H9 (cell line): Measurements from ENCODE around the gene CATSPERZ. TPM values are rescaled to one million over a fixed set of nuclear protein-coding genes. Genes with fewer than 3 reads are reported as not detected.

Source experiments
- DNase-seq: peaks from one replicate; pipeline ENCODE4 v3.0.0-alpha.2; 2017
- H2AFZ ChIP-seq: one replicate; pipeline ENCODE4 v1.6.1; 2013; ENCODE audit warnings: mild to moderate bottlenecking, low read length, control low read depth, moderate library complexity
- H2AK5ac ChIP-seq: 2 replicates; pipeline ENCODE4 v1.6.1; 2013; ENCODE audit warnings: low read length, control low read depth, mixed read lengths; ENCODE audit not compliant: insufficient read length
- H2BK120ac ChIP-seq: one replicate; pipeline ENCODE4 v1.6.1; 2013; ENCODE audit warnings: low read depth, mild to moderate bottlenecking, low read length, control low read depth, inconsistent platforms; ENCODE audit not compliant: poor library complexity, severe bottlenecking
- H2BK12ac ChIP-seq: 2 replicates; pipeline ENCODE4 v1.6.1; 2013; ENCODE audit warnings: low read length, control low read depth, mixed read lengths, low read depth; ENCODE audit not compliant: insufficient read length
- H2BK15ac ChIP-seq: 2 replicates; pipeline ENCODE4 v1.6.1; 2013; ENCODE audit warnings: low read depth, low read length, control low read depth
- H2BK20ac ChIP-seq: one replicate; pipeline ENCODE4 v1.6.1; 2013; ENCODE audit warnings: low read depth, mild to moderate bottlenecking, low read length, control low read depth, inconsistent platforms; ENCODE audit not compliant: poor library complexity, severe bottlenecking
- H2BK5ac ChIP-seq: 2 replicates; pipeline ENCODE4 v1.6.1; 2013; ENCODE audit warnings: low read length, control low read depth, mixed read lengths; ENCODE audit not compliant: insufficient read length
- H3K14ac ChIP-seq: 2 replicates; pipeline ENCODE4 v1.6.1; 2013; ENCODE audit warnings: low read length, control low read depth; ENCODE audit not compliant: insufficient read depth
- H3K18ac ChIP-seq: 2 replicates; pipeline ENCODE4 v1.6.1; 2013; ENCODE audit warnings: low read depth, mild to moderate bottlenecking, mixed read lengths, low read length, control low read depth; ENCODE audit not compliant: insufficient read length
- H3K23ac ChIP-seq: 2 replicates; pipeline ENCODE4 v1.6.1; 2013; ENCODE audit warnings: low read length, control low read depth, mixed read lengths, low read depth; ENCODE audit not compliant: insufficient read length
- H3K23me2 ChIP-seq: 2 replicates; pipeline ENCODE4 v1.6.1; 2013; ENCODE audit warnings: low read depth, mild to moderate bottlenecking, mixed read lengths, low read length, control low read depth; ENCODE audit not compliant: insufficient read length, poor library complexity, severe bottlenecking
- H3K27ac ChIP-seq: 2 replicates; pipeline ENCODE4 v1.5.1; 2013; ENCODE audit warnings: low read length, control low read depth, mixed read lengths, low read depth; ENCODE audit not compliant: insufficient read length
- H3K27me3 ChIP-seq: 2 replicates; pipeline ENCODE4 v1.6.1; 2013; ENCODE audit warnings: low read length, control low read depth, inconsistent platforms; ENCODE audit not compliant: insufficient read depth
- H3K4ac ChIP-seq: 2 replicates; pipeline ENCODE4 v1.6.1; 2013; ENCODE audit warnings: low read depth, mild to moderate bottlenecking, control low read depth, inconsistent platforms, low read length, moderate library complexity
- H3K4me1 ChIP-seq: 2 replicates; pipeline ENCODE4 v1.6.1; 2013; ENCODE audit warnings: low read length, control low read depth, inconsistent platforms; ENCODE audit not compliant: insufficient read depth
- H3K4me2 ChIP-seq: 2 replicates; pipeline ENCODE4 v1.6.1; 2013; ENCODE audit warnings: low read length, control low read depth, mixed read lengths; ENCODE audit not compliant: insufficient read length, insufficient read depth
- H3K56ac ChIP-seq: 2 replicates; pipeline ENCODE4 v1.6.1; 2013; ENCODE audit warnings: low read depth, mild to moderate bottlenecking, mixed read lengths, low read length, control low read depth; ENCODE audit not compliant: insufficient read length
- H3K79me1 ChIP-seq: 2 replicates; pipeline ENCODE4 v1.6.1; 2013; ENCODE audit warnings: low read depth, mild to moderate bottlenecking, moderate library complexity, low read length, control low read depth, inconsistent platforms; ENCODE audit not compliant: insufficient read depth, poor library complexity, severe bottlenecking
- H3K79me2 ChIP-seq: 2 replicates; pipeline ENCODE4 v1.6.1; 2013; ENCODE audit warnings: low read length, control low read depth, inconsistent platforms; ENCODE audit not compliant: insufficient read depth
- H3K9ac ChIP-seq: 2 replicates; pipeline ENCODE4 v1.6.1; 2013; ENCODE audit warnings: low read length, control low read depth, mixed read lengths; ENCODE audit not compliant: insufficient read length; ENCODE audit errors: extremely low read depth
- H3K9me3 ChIP-seq: one replicate; pipeline ENCODE4 v1.6.1; 2013; ENCODE audit warnings: low read depth, low read length, inconsistent platforms; ENCODE audit not compliant: control insufficient read depth
- H3T11ph ChIP-seq: one replicate; pipeline ENCODE4 v1.6.1; 2013; ENCODE audit warnings: mild to moderate bottlenecking, low read length, control low read depth, inconsistent platforms
- H4K20me1 ChIP-seq: one replicate; pipeline ENCODE4 v1.6.1; 2013; ENCODE audit not compliant: control insufficient read depth, insufficient read length, insufficient read depth
- H4K5ac ChIP-seq: 2 replicates; pipeline ENCODE4 v1.6.1; 2013; ENCODE audit warnings: low read depth, mild to moderate bottlenecking, mixed read lengths, low read length, control low read depth; ENCODE audit not compliant: insufficient read length
- H4K8ac ChIP-seq: replicated peaks from 2 replicates; pipeline ENCODE4 v1.6.1; 2013; ENCODE audit warnings: low read length, control low read depth, mixed read lengths, low read depth; ENCODE audit not compliant: insufficient read length
- H4K91ac ChIP-seq: 2 replicates; pipeline ENCODE4 v1.6.1; 2013; ENCODE audit warnings: low read depth, mild to moderate bottlenecking, moderate library complexity, mixed read lengths, low read length, control low read depth; ENCODE audit not compliant: insufficient read length
- H3K27ac Mint-ChIP-seq, 3 experiments: 2 replicates in 2 of 3; 3 replicates in 1 of 3; pipeline ENCODE4 v1.8.0; 2020 to 2021; ENCODE audit warnings: mixed read lengths in 3 of 3, mild to moderate bottlenecking in 1 of 3, moderate library complexity in 1 of 3
- H3K27me3 Mint-ChIP-seq: 2 replicates; pipeline ENCODE4 v1.8.0; 2021; ENCODE audit warnings: low read depth, mild to moderate bottlenecking, moderate library complexity, mixed read lengths
- H3K36me3 Mint-ChIP-seq, 3 experiments: 2 replicates in 2 of 3; 3 replicates in 1 of 3; pipeline ENCODE4 v1.8.0; 2020 to 2021; ENCODE audit warnings: low read depth in 3 of 3, mixed read lengths in 3 of 3; ENCODE audit not compliant: insufficient read depth in 1 of 3
- H3K4me1 Mint-ChIP-seq, 2 experiments: 2 replicates each; pipeline ENCODE4 v1.8.0; 2020; ENCODE audit warnings: mixed read lengths in 2 of 2
- H3K4me3 Mint-ChIP-seq, 2 experiments: 2 replicates in 1 of 2; 3 replicates in 1 of 2; pipeline ENCODE4 v1.8.0; 2020 to 2021; ENCODE audit warnings: mild to moderate bottlenecking in 2 of 2, mixed read lengths in 2 of 2, moderate library complexity in 1 of 2
- H3K9me3 Mint-ChIP-seq, 2 experiments: 2 replicates in 1 of 2; 3 replicates in 1 of 2; pipeline ENCODE4 v1.8.0; 2020; ENCODE audit warnings: mild to moderate bottlenecking in 2 of 2, mixed read lengths in 2 of 2, moderate library complexity in 1 of 2
- WGBS: extraction: QIAGEN DNeasy Blood & Tissue Kit; methylation state at CpG from one replicate; pipeline ENCODE4 v1.1.7; 2013; ENCODE audit warnings: missing lambda C conversion rate, low lambda C conversion rate, mixed read lengths; ENCODE audit not compliant: insufficient read length; ENCODE audit errors: extremely low coverage; 5-methylcytosine and 5-hydroxymethylcytosine counted together
- total RNA-seq: library from RNA; stranded (reverse); gene quantifications from 2 replicates; pipeline ENCODE4 v1.2.1, GENCODE V29; 2021
- TF ChIP-seq, protein P1 (sequence below): fragments of 200-600 bp; sonication (generic); conservative IDR thresholded peaks from 3 replicates; pipeline ENCODE4 v1.8.0; 2021; ENCODE audit warnings: antibody characterized with exemption, mild to moderate bottlenecking

The CATSPERZ gene
- total RNA-seq, 1 experiment from 2014 or later, result 0.92 TPM

DNA sequence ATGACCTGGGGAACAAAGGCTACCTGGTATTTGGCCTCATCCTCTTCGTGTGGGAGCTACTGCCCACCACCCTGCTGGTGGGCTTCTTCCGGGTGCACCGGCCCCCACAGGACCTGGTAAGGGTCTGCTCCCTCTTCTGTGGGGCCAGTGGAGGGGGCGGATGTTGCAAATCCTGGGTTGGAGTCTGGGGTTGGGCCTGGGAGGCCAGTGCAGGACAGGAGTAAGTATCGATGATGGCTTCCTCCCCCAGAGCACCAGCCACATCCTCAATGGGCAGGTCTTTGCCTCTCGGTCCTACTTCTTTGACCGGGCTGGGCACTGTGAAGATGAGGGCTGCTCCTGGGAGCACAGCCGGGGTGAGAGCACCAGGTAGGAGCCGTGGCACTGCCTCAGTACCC, 11.8 kb upstream of the CATSPERZ start:
- peaks cover 0 to 2% (median 0%) of the 10 kb centered on the region in 3 experiments; a peak in 3 of 7 replicates for H3K36me3 Mint-ChIP-seq
- H3K79me2 ChIP-seq, result no peaks in the 10 kb centered on the region
- H2BK120ac ChIP-seq, result no peak overlapping the region
- no peak overlapping the region for H3K27ac Mint-ChIP-seq
- no peak overlapping the region for H4K5ac ChIP-seq
- H3K23me2 ChIP-seq, result peaks cover 18% of the 10 kb centered on the region
- H2AFZ ChIP-seq, result no peak overlapping the region
- no peaks in the 10 kb centered on the region for H3K9me3 ChIP-seq
- H2BK5ac ChIP-seq, result no peak overlapping the region
- TF ChIP-seq, protein P1, sequence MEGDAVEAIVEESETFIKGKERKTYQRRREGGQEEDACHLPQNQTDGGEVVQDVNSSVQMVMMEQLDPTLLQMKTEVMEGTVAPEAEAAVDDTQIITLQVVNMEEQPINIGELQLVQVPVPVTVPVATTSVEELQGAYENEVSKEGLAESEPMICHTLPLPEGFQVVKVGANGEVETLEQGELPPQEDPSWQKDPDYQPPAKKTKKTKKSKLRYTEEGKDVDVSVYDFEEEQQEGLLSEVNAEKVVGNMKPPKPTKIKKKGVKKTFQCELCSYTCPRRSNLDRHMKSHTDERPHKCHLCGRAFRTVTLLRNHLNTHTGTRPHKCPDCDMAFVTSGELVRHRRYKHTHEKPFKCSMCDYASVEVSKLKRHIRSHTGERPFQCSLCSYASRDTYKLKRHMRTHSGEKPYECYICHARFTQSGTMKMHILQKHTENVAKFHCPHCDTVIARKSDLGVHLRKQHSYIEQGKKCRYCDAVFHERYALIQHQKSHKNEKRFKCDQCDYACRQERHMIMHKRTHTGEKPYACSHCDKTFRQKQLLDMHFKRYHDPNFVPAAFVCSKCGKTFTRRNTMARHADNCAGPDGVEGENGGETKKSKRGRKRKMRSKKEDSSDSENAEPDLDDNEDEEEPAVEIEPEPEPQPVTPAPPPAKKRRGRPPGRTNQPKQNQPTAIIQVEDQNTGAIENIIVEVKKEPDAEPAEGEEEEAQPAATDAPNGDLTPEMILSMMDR, result no peak
- no peak overlapping the region; the same call in 1 of the 2 replicates for H3K14ac ChIP-seq
- no peak overlapping the region for H3K4ac ChIP-seq
- no peak overlapping the region for H2BK15ac ChIP-seq
- H2AK5ac ChIP-seq, result no peak overlapping the region
- peaks cover 32% of the 10 kb centered on the region for H3K27me3 ChIP-seq
- no peak overlapping the region for H4K91ac ChIP-seq
- no peak overlapping the region for H3T11ph ChIP-seq
- no peak for DNase-seq
- H3K56ac ChIP-seq, result no peak overlapping the region
- H3K18ac ChIP-seq, result no peak overlapping the region
- no peaks in the 10 kb centered on the region for H3K79me1 ChIP-seq
- H3K4me2 ChIP-seq, result no peak overlapping the region
- H3K9me3 Mint-ChIP-seq, result no peaks in the 10 kb centered on the region; a peak in 2 of 5 replicates
- no peak overlapping the region for H3K4me3 Mint-ChIP-seq
- no peak overlapping the region for H2BK12ac ChIP-seq
- no peak overlapping the region for H3K23ac ChIP-seq
- no peak overlapping the region for H2BK20ac ChIP-seq
- H3K27ac ChIP-seq, result no peak overlapping the region
- H3K4me1 ChIP-seq, result no peaks in the 10 kb centered on the region
- peaks cover 45% of the 10 kb centered on the region for H3K27me3 Mint-ChIP-seq
- H3K9ac ChIP-seq, result no peak overlapping the region
- no peak overlapping the region for H4K8ac ChIP-seq
- peaks cover 12 to 18% of the 10 kb centered on the region in 2 experiments for H3K4me1 Mint-ChIP-seq
- no CpG with 5 or more reads among the region's 9 CpGs for WGBS
- no peaks in the 10 kb centered on the region for H4K20me1 ChIP-seq
